ENCODE measurements around the gene WNK2. TPM values are rescaled to one million over a fixed set of nuclear protein-coding genes. Genes with fewer than 3 reads are reported as not detected.

Gene WNK2
- total and polyA plus RNA-seq, 2 of the 4 experiments (the other 2 are of a cell fraction) = not detected

- Histone ChIP-seq H4K91ac (ENCODE audit: insufficient read depth, low read depth, low read length) (no peak overlapping the region), H3K4me2 (ENCODE audit: low read depth, low read length) (no peak overlapping the region), H4K8ac (ENCODE audit: low read depth in 2 of 2, low read length in 2 of 2) (no peak overlapping the region), H3K14ac (replicated peaks; ENCODE audit: low read depth, low read length) (no peak overlapping the region), H2AK5ac (ENCODE audit: low read depth, low read length) (no peak overlapping the region), H4K5ac (ENCODE audit: low read depth, low read length) (no peak overlapping the region), H2BK120ac (ENCODE audit: low read depth, low read length) (no peak overlapping the region), H3K4me1 (ENCODE audit: control insufficient read depth, insufficient read depth, low read length) (no peaks in the 10 kb centered on the region), H3K9me1 (ENCODE audit: insufficient read depth, low read length) (no peaks in the 10 kb centered on the region), H3K36me3 (ENCODE audit: control insufficient read depth, insufficient read depth, low read length) (no peaks in the 10 kb centered on the region), H2BK20ac (ENCODE audit: low read depth, low read length) (no peak overlapping the region), H3K9ac (ENCODE audit: low read depth, low read length) (no peak overlapping the region), H2BK5ac (ENCODE audit: low read depth, low read length, poor library complexity, severe bottlenecking) (no peak overlapping the region), H2AK9ac (replicated peaks; ENCODE audit: low read depth, low read length, poor library complexity) (no peak overlapping the region), H3K9me3 (ENCODE audit: control insufficient read depth, insufficient read depth, low read length) (no peaks in the 10 kb centered on the region), H3K56ac (ENCODE audit: extremely low read depth, insufficient read depth, low read length) (no peak overlapping the region), H2BK15ac (ENCODE audit: low read depth, low read length) (no peak overlapping the region), H3K79me1 (ENCODE audit: low read depth in 1 of 2, low read length in 2 of 2) (no peaks in the 10 kb centered on the region), H4K20me1 (ENCODE audit: insufficient read depth, low read length) (no peaks in the 10 kb centered on the region), H3K23ac (ENCODE audit: low read depth, low read length) (no peak overlapping the region), H3K27me3 (ENCODE audit: control insufficient read depth, insufficient read depth, low read length) (peaks cover 3% of the 10 kb centered on the region), H2AFZ (replicated peaks; ENCODE audit: low read length, poor library complexity) (no peak overlapping the region), H3K27ac (ENCODE audit: insufficient read depth, low read length) (no peak overlapping the region), H3K4ac (ENCODE audit: low read depth, low read length) (no peak overlapping the region), H3K4me3 (ENCODE audit: insufficient read depth, low read depth, low read length) (no peak overlapping the region), H3K18ac (ENCODE audit: low read depth, low read length) (no peak overlapping the region)
- DNase-seq = no peak
- in situ Hi-C loops (cut with MboI; ENCODE audit: low sequenced_read_pairs) = no loop called here
- no TSS peak for BruUV-seq (replicated peaks)
- ATAC-seq (ENCODE audit: low read depth) = no peak
- dilution Hi-C loops (cut with HindIII; ENCODE audit: low sequenced_read_pairs, unreplicated experiment) = no loop called here
- ChIA-PET CTCF (no interaction called here), POLR2A (ENCODE audit: unreplicated experiment) (no interaction called here)
- 61% methylated on average over 5 of the region's 8 CpGs; no CpG with 5 or more reads in 1 of the 2 experiments for WGBS, 2 experiments (ENCODE audit: extremely low coverage in 2 of 2, insufficient read length in 1 of 2)
- intact Hi-C loops (cut with micrococcal nuclease) = no loop called here
- TF ChIP-seq RFX5 (IDR thresholded peaks at IDR 0.05; ENCODE audit: low read depth, low read length) = no peak
- no peak for TF ChIP-seq SMC3 (IDR thresholded peaks at IDR 0.05; ENCODE audit: low read depth, low read length)
- TF ChIP-seq BHLHE40 (IDR thresholded peaks at IDR 0.05; ENCODE audit: low read depth, low read length) = no peak
- no peak for TF ChIP-seq USF2 (IDR thresholded peaks at IDR 0.05; ENCODE audit: low read depth, low read length)
- TF ChIP-seq CEBPB (IDR thresholded peaks at IDR 0.05; ENCODE audit: low read depth, low read length) = no peak
- no peak for TF ChIP-seq MAFK (IDR thresholded peaks at IDR 0.05; ENCODE audit: low read depth, low read length)
- TF ChIP-seq RCOR1 (IDR thresholded peaks at IDR 0.05; ENCODE audit: insufficient replicate concordance, low read length) = no peak
- no peak for TF ChIP-seq ELK1 (IDR thresholded peaks at IDR 0.05; ENCODE audit: borderline replicate concordance, low read depth, low read length)
- TF ChIP-seq NFE2L2 (IDR thresholded peaks at IDR 0.05; ENCODE audit: low read depth, low read length) = no peak
- no peak for TF ChIP-seq FOS (IDR thresholded peaks at IDR 0.05; ENCODE audit: low read depth, low read length)
- no peak for TF ChIP-seq CHD1 (IDR thresholded peaks at IDR 0.05; ENCODE audit: low read depth, low read length)
- no peak for TF ChIP-seq MAZ (IDR thresholded peaks at IDR 0.05; ENCODE audit: borderline replicate concordance, low read depth, low read length)
- TF ChIP-seq MXI1 (IDR thresholded peaks at IDR 0.05; ENCODE audit: borderline replicate concordance, low read depth, low read length) = no peak
- TF ChIP-seq CTCF (conservative IDR thresholded peaks at IDR 0.05; ENCODE audit: low read depth, low read length) = no peak
- TF ChIP-seq POLR2A (IDR thresholded peaks at IDR 0.05; ENCODE audit: low read depth, low read length) = no peak
- no peak for TF ChIP-seq RAD21 (IDR thresholded peaks at IDR 0.05; ENCODE audit: low read length)
Measured at GRCh38 chr9:93288341-93288740, 104.4 kb downstream of the WNK2 start.

All from IMR-90 (cell line).